ENCODE results near the gene NOL6.

DNA sequence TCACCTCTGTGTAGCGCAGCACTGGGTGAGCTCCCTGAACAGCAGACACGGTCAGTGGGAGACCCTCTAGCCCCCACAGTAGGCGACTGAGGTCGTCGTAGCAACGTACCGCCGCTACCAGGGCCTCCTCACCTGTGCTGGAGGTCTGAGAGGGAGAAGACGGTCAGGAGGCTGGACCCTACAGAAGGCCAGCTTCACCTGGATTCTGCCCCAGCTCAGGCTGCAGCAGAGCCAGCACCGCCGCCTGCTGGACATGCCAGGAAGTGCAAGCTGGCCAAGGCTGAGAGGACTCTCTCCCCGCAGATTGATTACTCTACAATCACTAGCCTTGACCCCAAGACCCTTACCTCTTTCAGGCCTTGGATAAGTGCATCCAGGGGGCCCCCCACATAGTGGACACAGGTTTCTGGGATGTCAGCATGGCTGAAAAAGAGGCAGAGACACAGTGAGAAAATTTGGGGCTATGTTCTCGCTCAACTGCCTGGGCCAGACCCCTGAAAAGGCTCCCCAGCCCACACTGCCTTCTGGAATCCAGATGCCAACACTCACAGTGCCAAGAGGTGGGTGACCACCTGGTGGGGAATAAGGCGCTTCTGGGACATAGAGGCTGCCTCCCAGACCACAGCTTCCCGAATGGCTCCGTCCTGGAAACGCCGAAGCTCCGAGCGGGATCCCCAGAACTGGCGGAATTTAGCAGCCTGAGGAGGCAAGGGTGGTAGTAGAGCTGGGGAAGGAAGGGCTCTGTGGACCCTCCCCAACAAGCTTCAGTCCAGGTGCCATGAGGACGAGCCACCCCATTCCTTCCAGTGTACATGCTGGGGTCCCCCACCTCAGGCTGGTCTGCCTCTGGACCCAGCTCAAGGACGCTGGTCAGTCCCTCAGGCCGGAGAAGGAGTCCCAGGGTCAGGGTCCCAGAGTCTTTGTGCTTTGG is 6.9 kb downstream of the NOL6 start:
- no peak for TF ChIP-seq BACH2 (CRISPR knock-in tag; IDR thresholded peaks at IDR 0.05; ENCODE audit: borderline replicate concordance)
- TF ChIP-seq ZNF8 (CRISPR knock-in tag; IDR thresholded peaks at IDR 0.05): no peak
- no peak for TF ChIP-seq CSDC2 (CRISPR knock-in tag; IDR thresholded peaks at IDR 0.05)
- TF ChIP-seq, protein P1, sequence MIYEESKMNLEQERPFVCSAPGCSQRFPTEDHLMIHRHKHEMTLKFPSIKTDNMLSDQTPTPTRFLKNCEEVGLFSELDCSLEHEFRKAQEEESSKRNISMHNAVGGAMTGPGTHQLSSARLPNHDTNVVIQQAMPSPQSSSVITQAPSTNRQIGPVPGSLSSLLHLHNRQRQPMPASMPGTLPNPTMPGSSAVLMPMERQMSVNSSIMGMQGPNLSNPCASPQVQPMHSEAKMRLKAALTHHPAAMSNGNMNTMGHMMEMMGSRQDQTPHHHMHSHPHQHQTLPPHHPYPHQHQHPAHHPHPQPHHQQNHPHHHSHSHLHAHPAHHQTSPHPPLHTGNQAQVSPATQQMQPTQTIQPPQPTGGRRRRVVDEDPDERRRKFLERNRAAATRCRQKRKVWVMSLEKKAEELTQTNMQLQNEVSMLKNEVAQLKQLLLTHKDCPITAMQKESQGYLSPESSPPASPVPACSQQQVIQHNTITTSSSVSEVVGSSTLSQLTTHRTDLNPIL (CRISPR knock-in tag; IDR thresholded peaks at IDR 0.05; ENCODE audit: low read depth): no peak
- TF ChIP-seq, protein P2, sequence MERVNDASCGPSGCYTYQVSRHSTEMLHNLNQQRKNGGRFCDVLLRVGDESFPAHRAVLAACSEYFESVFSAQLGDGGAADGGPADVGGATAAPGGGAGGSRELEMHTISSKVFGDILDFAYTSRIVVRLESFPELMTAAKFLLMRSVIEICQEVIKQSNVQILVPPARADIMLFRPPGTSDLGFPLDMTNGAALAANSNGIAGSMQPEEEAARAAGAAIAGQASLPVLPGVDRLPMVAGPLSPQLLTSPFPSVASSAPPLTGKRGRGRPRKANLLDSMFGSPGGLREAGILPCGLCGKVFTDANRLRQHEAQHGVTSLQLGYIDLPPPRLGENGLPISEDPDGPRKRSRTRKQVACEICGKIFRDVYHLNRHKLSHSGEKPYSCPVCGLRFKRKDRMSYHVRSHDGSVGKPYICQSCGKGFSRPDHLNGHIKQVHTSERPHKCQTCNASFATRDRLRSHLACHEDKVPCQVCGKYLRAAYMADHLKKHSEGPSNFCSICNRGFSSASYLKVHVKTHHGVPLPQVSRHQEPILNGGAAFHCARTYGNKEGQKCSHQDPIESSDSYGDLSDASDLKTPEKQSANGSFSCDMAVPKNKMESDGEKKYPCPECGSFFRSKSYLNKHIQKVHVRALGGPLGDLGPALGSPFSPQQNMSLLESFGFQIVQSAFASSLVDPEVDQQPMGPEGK (CRISPR knock-in tag; IDR thresholded peaks at IDR 0.05; ENCODE audit: borderline replicate concordance): no peak

All from SK-N-SH treated with all-trans-retinoic acid at 6 μM for 48 hours (cell line).